Measurements from ENCODE around the gene TYW1. TPM values are rescaled to one million over a fixed set of nuclear protein-coding genes. Genes with fewer than 3 reads are reported as not detected.
"Not testable (repeated sequence)": the region's sequence is repeated elsewhere in the genome, so short reads cannot be mapped to it uniquely, and the experiment has no call there.

TYW1 gene
- total RNA-seq, 1 experiment from 2014 or later = 24.5 TPM

DNA sequence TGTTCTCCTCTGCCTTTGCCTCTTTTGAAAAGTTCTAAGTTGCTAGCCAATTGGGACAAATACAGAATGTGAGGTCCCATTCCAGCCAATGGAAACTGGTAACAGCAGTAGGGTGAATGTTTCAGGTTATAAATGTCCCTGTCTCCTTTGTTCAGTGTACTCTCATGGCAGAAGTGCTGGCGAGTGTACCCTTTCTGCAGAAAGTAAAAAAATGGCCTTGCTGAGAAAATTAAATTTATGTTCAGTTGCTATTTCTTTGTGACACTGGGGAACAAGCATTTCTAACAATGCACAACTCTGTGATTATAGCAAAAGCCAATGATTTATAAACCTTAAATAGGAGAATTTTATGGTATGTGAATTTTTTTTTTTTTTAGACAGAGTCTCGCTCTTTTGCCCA is 79.5 kb downstream of the TYW1 start:
- H3K27ac ChIP-seq (ENCODE audit: low read length); DNase-seq (ENCODE audit: low read depth, low spot score); BruUV-seq (replicated peaks); H3K9me3 ChIP-seq (ENCODE audit: control insufficient read depth, insufficient read depth, low read depth, low read length); in situ Hi-C loops (cut with HindIII; ENCODE audit: low pct_unique_long_range_greater_than_20kb, low sequenced_read_pairs); H3K4me1 ChIP-seq (ENCODE audit: control insufficient read depth, insufficient read depth, low read length); intact Hi-C loops (cut with micrococcal nuclease; ENCODE audit: unreplicated experiment); H3K27me3 ChIP-seq (ENCODE audit: control insufficient read depth, insufficient read depth, low read length); H3K4me3 ChIP-seq (ENCODE audit: low read depth in 2 of 2, low read length in 2 of 2); POLR2A ChIA-PET; CTCF ChIA-PET; ATAC-seq; H3K36me3 ChIP-seq (ENCODE audit: control insufficient read depth, insufficient read depth, low read length): not testable (repeated sequence)

DNA sequence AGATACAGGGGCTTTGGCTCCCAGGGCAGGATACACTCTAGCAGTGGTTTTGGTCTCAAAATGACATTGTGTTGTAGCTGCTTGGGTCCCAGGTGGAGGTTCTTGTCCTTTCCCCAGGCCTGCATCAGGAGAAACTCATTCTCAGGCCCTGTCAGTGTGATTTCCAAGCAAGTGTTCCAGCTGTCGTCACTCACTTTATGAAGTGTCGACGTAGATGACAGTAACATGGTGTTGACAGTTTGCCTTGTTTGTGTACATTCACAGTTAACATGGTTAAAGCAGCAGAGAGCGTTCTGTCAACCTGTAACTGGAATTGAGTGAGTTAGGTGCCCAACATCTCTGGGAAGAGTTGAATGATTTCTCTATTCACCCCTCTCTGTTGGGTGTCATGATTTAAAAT is 86.2 kb downstream of the TYW1 start:
- intact Hi-C loops (cut with micrococcal nuclease; ENCODE audit: unreplicated experiment); BruUV-seq (replicated peaks); CTCF ChIA-PET; ATAC-seq; H3K36me3 ChIP-seq (ENCODE audit: control insufficient read depth, insufficient read depth, low read length); POLR2A ChIA-PET; H3K4me3 ChIP-seq (ENCODE audit: low read depth in 2 of 2, low read length in 2 of 2); in situ Hi-C loops (cut with HindIII; ENCODE audit: low pct_unique_long_range_greater_than_20kb, low sequenced_read_pairs); H3K27me3 ChIP-seq (ENCODE audit: control insufficient read depth, insufficient read depth, low read length); H3K4me1 ChIP-seq (ENCODE audit: control insufficient read depth, insufficient read depth, low read length); H3K27ac ChIP-seq (ENCODE audit: low read length); DNase-seq (ENCODE audit: low read depth, low spot score); H3K9me3 ChIP-seq (ENCODE audit: control insufficient read depth, insufficient read depth, low read depth, low read length): not testable (repeated sequence)

DNA sequence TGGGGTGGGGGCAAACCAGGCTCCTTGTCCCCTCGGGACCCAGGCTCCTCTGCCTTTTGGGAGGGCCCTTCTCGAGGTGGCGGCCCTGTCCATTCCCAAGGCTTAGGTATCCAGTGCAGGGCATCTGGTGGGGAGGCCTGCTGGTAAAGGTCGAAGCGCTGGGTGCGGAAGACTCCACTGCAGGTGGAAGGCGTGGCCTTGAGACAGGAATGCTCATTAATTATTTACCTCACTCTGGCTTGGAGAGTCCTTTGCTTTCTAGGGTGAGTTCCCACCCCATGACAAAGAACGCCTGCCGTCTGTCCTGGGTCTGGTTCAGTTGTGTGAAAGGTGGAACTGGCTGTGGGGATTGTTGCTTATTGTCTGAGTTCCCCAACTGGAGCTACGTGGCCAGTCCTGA is 92.6 kb downstream of the TYW1 start:
- H3K27me3 ChIP-seq (ENCODE audit: control insufficient read depth, insufficient read depth, low read length); ATAC-seq; intact Hi-C loops (cut with micrococcal nuclease; ENCODE audit: unreplicated experiment); BruUV-seq (replicated peaks); H3K27ac ChIP-seq (ENCODE audit: low read length); H3K9me3 ChIP-seq (ENCODE audit: control insufficient read depth, insufficient read depth, low read depth, low read length); POLR2A ChIA-PET; in situ Hi-C loops (cut with HindIII; ENCODE audit: low pct_unique_long_range_greater_than_20kb, low sequenced_read_pairs); DNase-seq (ENCODE audit: low read depth, low spot score); CTCF ChIA-PET; H3K36me3 ChIP-seq (ENCODE audit: control insufficient read depth, insufficient read depth, low read length); H3K4me1 ChIP-seq (ENCODE audit: control insufficient read depth, insufficient read depth, low read length); H3K4me3 ChIP-seq (ENCODE audit: low read depth in 2 of 2, low read length in 2 of 2): not testable (repeated sequence)

DNA sequence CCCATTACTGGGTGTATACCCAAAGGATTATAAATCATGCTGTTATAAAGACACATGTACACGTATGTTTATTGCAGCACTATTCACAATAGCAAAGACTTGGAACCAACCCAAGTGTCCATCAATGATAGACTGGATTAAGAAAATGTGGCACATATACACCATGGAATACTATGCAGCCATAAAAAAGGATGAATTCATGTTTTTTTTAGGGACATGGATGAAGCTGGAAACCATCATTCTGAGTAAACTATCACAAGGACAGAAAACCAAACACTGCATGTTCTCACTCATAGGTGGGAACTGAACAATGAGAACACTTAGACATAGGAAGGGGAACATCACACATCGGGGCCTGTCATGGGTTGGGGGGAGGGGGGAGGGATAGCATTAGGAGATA is 94.4 kb downstream of the TYW1 start:
- H3K9me3 ChIP-seq (ENCODE audit: control insufficient read depth, insufficient read depth, low read depth, low read length); H3K36me3 ChIP-seq (ENCODE audit: control insufficient read depth, insufficient read depth, low read length); H3K4me1 ChIP-seq (ENCODE audit: control insufficient read depth, insufficient read depth, low read length); in situ Hi-C loops (cut with HindIII; ENCODE audit: low pct_unique_long_range_greater_than_20kb, low sequenced_read_pairs); DNase-seq (ENCODE audit: low read depth, low spot score); ATAC-seq; H3K27me3 ChIP-seq (ENCODE audit: control insufficient read depth, insufficient read depth, low read length); H3K4me3 ChIP-seq (ENCODE audit: low read depth in 2 of 2, low read length in 2 of 2); BruUV-seq (replicated peaks); intact Hi-C loops (cut with micrococcal nuclease; ENCODE audit: unreplicated experiment); H3K27ac ChIP-seq (ENCODE audit: low read length); POLR2A ChIA-PET; CTCF ChIA-PET: not testable (repeated sequence)

DNA sequence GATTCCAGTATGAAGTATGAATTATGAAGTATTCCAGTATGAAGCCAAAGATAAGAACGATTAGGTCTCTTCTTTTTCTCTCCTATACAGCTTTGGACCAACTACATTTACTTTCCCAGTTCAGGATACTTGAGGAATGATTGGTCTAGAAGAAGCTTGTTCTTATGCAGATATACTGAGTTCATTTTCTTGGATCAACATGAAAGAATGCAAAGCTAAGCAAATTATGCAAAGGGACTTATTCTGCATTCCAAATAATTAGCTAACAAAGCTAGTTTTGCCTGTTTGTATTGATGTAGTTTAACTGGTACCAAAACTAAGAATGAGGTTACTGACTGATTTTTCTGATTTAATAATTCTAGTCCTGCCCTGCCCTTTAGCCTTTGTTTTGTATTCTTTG is 101.4 kb downstream of the TYW1 start:
- in situ Hi-C loops (cut with HindIII; ENCODE audit: low pct_unique_long_range_greater_than_20kb, low sequenced_read_pairs); ATAC-seq: not testable (repeated sequence)

DNA sequence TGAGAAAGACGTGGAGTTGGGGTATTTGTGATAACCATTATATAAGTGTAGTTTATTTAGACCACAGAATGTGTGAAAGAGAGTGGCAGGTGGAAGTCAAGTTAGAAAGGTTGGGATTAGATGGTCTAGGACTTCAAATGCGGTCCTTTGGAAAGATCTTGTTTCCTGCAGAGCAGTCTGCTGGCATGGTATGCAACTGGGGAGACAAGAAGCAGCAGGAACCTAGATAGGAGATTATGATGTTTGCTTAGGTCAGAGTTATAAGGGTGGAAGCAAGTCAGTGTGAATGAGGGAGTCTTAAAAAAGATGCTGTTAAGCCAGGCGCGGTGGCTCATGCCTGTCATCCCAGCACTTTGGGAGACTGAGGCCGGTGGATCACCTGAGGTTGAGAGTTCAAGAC is 102.8 kb downstream of the TYW1 start:
- H3K36me3 ChIP-seq (ENCODE audit: control insufficient read depth, insufficient read depth, low read length); H3K4me3 ChIP-seq (ENCODE audit: low read depth in 2 of 2, low read length in 2 of 2); H3K4me1 ChIP-seq (ENCODE audit: control insufficient read depth, insufficient read depth, low read length); intact Hi-C loops (cut with micrococcal nuclease; ENCODE audit: unreplicated experiment); CTCF ChIA-PET; in situ Hi-C loops (cut with HindIII; ENCODE audit: low pct_unique_long_range_greater_than_20kb, low sequenced_read_pairs); H3K9me3 ChIP-seq (ENCODE audit: control insufficient read depth, insufficient read depth, low read depth, low read length); POLR2A ChIA-PET; ATAC-seq; DNase-seq (ENCODE audit: low read depth, low spot score); BruUV-seq (replicated peaks); H3K27me3 ChIP-seq (ENCODE audit: control insufficient read depth, insufficient read depth, low read length); H3K27ac ChIP-seq (ENCODE audit: low read length): not testable (repeated sequence)

More for the DNA sequence above, 101.4 kb downstream of the TYW1 start:
- POLR2A ChIA-PET; DNase-seq (ENCODE audit: low read depth, low spot score); H3K27me3 ChIP-seq (ENCODE audit: control insufficient read depth, insufficient read depth, low read length); H3K4me1 ChIP-seq (ENCODE audit: control insufficient read depth, insufficient read depth, low read length); intact Hi-C loops (cut with micrococcal nuclease; ENCODE audit: unreplicated experiment); H3K27ac ChIP-seq (ENCODE audit: low read length); CTCF ChIA-PET; BruUV-seq (replicated peaks); H3K36me3 ChIP-seq (ENCODE audit: control insufficient read depth, insufficient read depth, low read length); H3K4me3 ChIP-seq (ENCODE audit: low read depth in 2 of 2, low read length in 2 of 2); H3K9me3 ChIP-seq (ENCODE audit: control insufficient read depth, insufficient read depth, low read depth, low read length): not testable (repeated sequence)

DNA sequence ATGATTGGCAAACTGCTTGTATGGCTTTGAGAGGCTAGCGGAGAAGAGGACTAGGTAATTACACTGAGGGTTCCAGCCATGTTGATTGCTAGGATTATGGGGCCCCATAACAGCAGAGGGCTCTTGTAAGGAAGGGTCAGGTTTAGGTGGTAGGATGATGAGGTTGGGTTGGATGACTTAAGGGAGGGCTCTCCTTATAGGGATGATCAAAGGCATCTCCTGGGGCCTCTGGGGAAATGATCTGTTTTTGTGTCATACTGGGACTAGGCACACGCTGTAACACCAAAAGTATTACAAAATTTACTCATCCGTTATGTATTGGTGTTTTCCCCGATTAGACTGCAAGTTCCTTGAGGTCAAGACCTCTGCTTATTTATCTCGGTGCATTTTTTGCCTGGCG is 103.4 kb downstream of the TYW1 start:
- CTCF ChIA-PET; H3K36me3 ChIP-seq (ENCODE audit: control insufficient read depth, insufficient read depth, low read length); H3K4me3 ChIP-seq (ENCODE audit: low read depth in 2 of 2, low read length in 2 of 2); H3K27ac ChIP-seq (ENCODE audit: low read length); ATAC-seq; H3K9me3 ChIP-seq (ENCODE audit: control insufficient read depth, insufficient read depth, low read depth, low read length); H3K4me1 ChIP-seq (ENCODE audit: control insufficient read depth, insufficient read depth, low read length); DNase-seq (ENCODE audit: low read depth, low spot score); intact Hi-C loops (cut with micrococcal nuclease; ENCODE audit: unreplicated experiment); H3K27me3 ChIP-seq (ENCODE audit: control insufficient read depth, insufficient read depth, low read length); BruUV-seq (replicated peaks); in situ Hi-C loops (cut with HindIII; ENCODE audit: low pct_unique_long_range_greater_than_20kb, low sequenced_read_pairs): not testable (repeated sequence)
- POLR2A ChIA-PET = interaction anchor here (0.6 kb wide), 1 partner anchor 407 kb away, joined by 8 read pairs; no protein-coding TSS in a partner anchor

Data from Panc1 (cell line).